Measurements from ENCODE around the gene NAGS.
"Not testable (repeated sequence)": the region's sequence is repeated elsewhere in the genome, so short reads cannot be mapped to it uniquely, and the experiment has no call there.

NAGS gene

GRCh38 chr17:43986225-43986981 lies 18.0 kb upstream of the NAGS start:
- DNase-seq, result no peak

GRCh38 chr17:43987131-43988021 lies 17.0 kb upstream of the NAGS start:
- DNase-seq, result no peak

- DNase-seq, result no peak
Observed at GRCh38 chr17:43988301-43988700, 16.1 kb upstream of the NAGS start.

- DNase-seq, result no peak
Observed at GRCh38 chr17:43992641-43993040, 11.8 kb upstream of the NAGS start.

- DNase-seq, result peak; percentile 22
Observed at GRCh38 chr17:43994272-43995149, 9.9 kb upstream of the NAGS start.

GRCh38 chr17:43995150-43995471 lies 9.3 kb upstream of the NAGS start:
- no peak for DNase-seq

- not testable (repeated sequence) for DNase-seq
Observed at GRCh38 chr17:43997180-43997579, 7.2 kb upstream of the NAGS start.

- DNase-seq, result no peak
Observed at GRCh38 chr17:43998552-43998951, 5.9 kb upstream of the NAGS start.

GRCh38 chr17:43999024-43999423 lies 5.4 kb upstream of the NAGS start:
- no peak for DNase-seq

- no peak for DNase-seq
Observed at GRCh38 chr17:44000141-44000860, 4.1 kb upstream of the NAGS start.

GRCh38 chr17:44000871-44001460 lies 3.5 kb upstream of the NAGS start:
- DNase-seq, result no peak

- no peak for DNase-seq
Observed at GRCh38 chr17:44001461-44001920, 2.9 kb upstream of the NAGS start.

- no peak for DNase-seq
Observed at GRCh38 chr17:44002141-44002848, 2.1 kb upstream of the NAGS start.

GRCh38 chr17:44004761-44005526 lies 522 bp downstream of the NAGS start:
- no peak for DNase-seq

GRCh38 chr17:44005527-44006271 lies 1.3 kb downstream of the NAGS start:
- no peak for DNase-seq

- no peak for DNase-seq
Observed at GRCh38 chr17:44006272-44006597, 1.8 kb downstream of the NAGS start.

- peak; percentile 64 for DNase-seq
Observed at GRCh38 chr17:44006598-44007345, 2.4 kb downstream of the NAGS start.

GRCh38 chr17:44007346-44008204 lies 3.2 kb downstream of the NAGS start:
- no peak for DNase-seq

Data from KG1 (cell line).